K562 (cell line): ENCODE results near the gene OR2B6.

ENCODE experiments used
- CTCF ChIP-seq, 3 experiments: IDR thresholded peaks in 2 of 3; conservative IDR thresholded peaks in 1 of 3; 2 replicates each; pipeline ENCODE4 v1.5.1; 2011 to 2012; ENCODE audit warnings: low read length in 3 of 3, mild to moderate bottlenecking in 3 of 3, control low read depth in 2 of 3, improper control_type of control experiment in 1 of 3, inconsistent platforms in 1 of 3, low read depth in 1 of 3, mixed read lengths in 1 of 3, moderate library complexity in 1 of 3; ENCODE audit not compliant: insufficient read depth in 2 of 3
- MAX ChIP-seq: sonication (generic); formaldehyde crosslinking; IDR thresholded peaks from 2 replicates; pipeline ENCODE4 v1.9.0; 2022; ENCODE audit warnings: mild to moderate bottlenecking, missing genetic modification reagents
- MYC ChIP-seq, 2 experiments: fragments of 250-450 bp in 1 of 2; sonication (Bioruptor Pico) in 1 of 2; IDR thresholded peaks; 2 replicates each; pipeline versions ENCODE4 v1.5.1 to v1.6.1; 2012 to 2021; ENCODE audit warnings: low read depth in 2 of 2, borderline replicate concordance in 1 of 2, improper control_type of control experiment in 1 of 2, low read length in 1 of 2, mild to moderate bottlenecking in 1 of 2, moderate library complexity in 1 of 2
- NFYB ChIP-seq: IDR thresholded peaks from 2 replicates; pipeline ENCODE4 v1.6.1; 2011; ENCODE audit warnings: mild to moderate bottlenecking, moderate library complexity; ENCODE audit not compliant: insufficient read length; ENCODE audit errors: extremely low read depth
- POLR2A ChIP-seq: fragments of 450-650 bp; conservative IDR thresholded peaks from 2 replicates; pipeline ENCODE4 v1.6.1; 2016

- no peak for TF ChIP-seq MYC (IDR thresholded peaks at IDR 0.05; ENCODE audit: low read depth, low read length)
- no peak for TF ChIP-seq MYC (CRISPR knock-in tag; IDR thresholded peaks at IDR 0.05; ENCODE audit: borderline replicate concordance, low read depth)
- no peak for TF ChIP-seq MAX (CRISPR knock-in tag)
- TF ChIP-seq CTCF (IDR thresholded peaks at IDR 0.05 in 2 of 3, conservative IDR thresholded peaks at IDR 0.05 in 1 of 3; ENCODE audit: insufficient read depth in 2 of 3, low read depth in 1 of 3, low read length in 3 of 3) = no peak
- TF ChIP-seq NFYB = no peak
- TF ChIP-seq POLR2A = no peak
Observed at GRCh38 chr6:28004350-28005151, 47.5 kb downstream of the OR2B6 start.
